HG02870 (cell line): ENCODE measurements around the gene OR2A1.
"Not testable (repeated sequence)": the region's sequence is repeated elsewhere in the genome, so short reads cannot be mapped to it uniquely, and the experiment has no call there.

ENCODE experiments used
- ATAC-seq: cut with Tn5 transposase; IDR thresholded peaks from one replicate; pipeline ENCODE4 v1.9.1; 2021; ENCODE audit warnings: mild to moderate bottlenecking, moderate library complexity; ENCODE audit not compliant: unreplicated experiment

OR2A1 gene

GRCh38 chr7:144323359-144323758, 11.1 kb downstream of the OR2A1 start:
- ATAC-seq = not testable (repeated sequence)

GRCh38 chr7:144325868-144326267, 13.6 kb downstream of the OR2A1 start:
- not testable (repeated sequence) for ATAC-seq

DNA sequence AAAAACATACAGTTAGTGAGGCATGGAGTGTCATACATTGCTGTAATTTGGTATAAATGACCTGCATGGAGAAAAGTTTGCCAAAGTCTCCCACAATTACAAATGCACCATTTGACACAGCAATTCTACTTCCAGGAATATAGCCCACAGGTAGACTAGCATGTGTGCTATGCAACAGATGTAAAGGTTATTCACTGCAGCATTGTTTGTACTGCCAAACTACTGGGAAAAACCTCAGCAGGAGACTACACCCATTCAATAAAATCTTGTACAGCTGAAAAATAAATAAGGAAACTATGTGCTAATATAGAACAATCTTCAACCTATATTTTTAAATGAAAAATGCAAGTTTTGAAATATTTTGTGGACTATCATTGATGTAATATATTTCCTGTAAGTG, 17.8 kb downstream of the OR2A1 start:
- not testable (repeated sequence) for ATAC-seq

GRCh38 chr7:144331221-144331995, 19.2 kb downstream of the OR2A1 start:
- ATAC-seq = not testable (repeated sequence)

GRCh38 chr7:144331996-144332288, 19.7 kb downstream of the OR2A1 start:
- ATAC-seq = not testable (repeated sequence)

GRCh38 chr7:144348625-144349024, 36.4 kb downstream of the OR2A1 start:
- peak; percentile 43 for ATAC-seq

DNA sequence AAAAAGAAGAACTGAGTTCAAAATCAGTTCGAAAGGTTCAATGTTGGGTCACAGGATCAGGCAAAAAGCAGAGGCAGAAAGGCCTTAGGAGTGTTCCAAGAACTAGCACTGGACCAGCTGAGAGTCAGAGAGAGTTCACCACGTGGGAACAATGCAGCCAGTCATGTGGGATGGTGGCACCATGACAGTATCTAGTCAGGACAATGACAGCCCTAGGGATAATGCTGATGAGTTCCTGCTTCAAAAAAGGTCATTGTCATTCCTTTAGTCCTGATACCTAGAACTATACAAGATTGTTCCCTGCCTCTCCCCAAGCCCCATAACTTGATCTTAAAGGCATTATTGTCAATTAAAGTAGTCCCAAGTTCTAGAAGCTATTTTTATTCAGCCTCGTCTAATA, 39.4 kb downstream of the OR2A1 start:
- ATAC-seq = not testable (repeated sequence)

DNA sequence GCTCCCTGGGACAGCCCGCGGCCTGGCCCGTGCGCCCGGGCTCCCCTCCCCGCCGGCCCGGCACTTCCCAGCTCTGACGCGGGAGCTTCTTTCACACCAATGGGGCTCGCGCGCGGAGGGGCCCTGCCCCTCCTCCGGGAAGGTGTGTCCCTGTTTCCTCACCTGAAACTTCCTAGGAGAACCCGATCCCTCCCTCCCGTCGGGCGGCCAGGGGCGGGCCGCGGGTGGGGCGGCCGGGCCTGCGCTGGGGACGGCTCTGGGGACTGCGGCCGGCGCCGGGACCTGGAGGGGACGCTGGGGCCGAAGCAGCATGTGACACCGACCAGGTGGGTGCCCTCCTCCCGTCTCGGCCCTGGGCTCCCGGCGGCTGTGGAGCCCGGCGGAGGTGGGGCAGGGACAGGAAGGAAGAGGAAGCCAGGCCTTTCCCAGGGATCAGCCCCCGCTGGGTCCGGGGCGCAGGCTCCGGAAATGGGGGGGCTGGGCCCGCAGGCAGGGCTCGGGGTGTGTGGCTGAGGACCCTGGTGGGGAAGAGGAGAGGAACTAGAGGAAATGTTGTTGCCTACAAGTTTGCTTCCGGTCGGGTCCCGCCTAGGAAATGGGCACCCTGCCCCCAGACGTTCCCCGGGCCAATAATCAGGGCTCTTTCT, 43.1 kb downstream of the OR2A1 start, which contains the start of gene ARHGEF5:
ARHGEF5 (plus strand) TSS at position 227 of the 647 bp plus-strand sequence. CDS start 7,268 bp downstream, outside the sequence.
- peak; percentile 72 for ATAC-seq

DNA sequence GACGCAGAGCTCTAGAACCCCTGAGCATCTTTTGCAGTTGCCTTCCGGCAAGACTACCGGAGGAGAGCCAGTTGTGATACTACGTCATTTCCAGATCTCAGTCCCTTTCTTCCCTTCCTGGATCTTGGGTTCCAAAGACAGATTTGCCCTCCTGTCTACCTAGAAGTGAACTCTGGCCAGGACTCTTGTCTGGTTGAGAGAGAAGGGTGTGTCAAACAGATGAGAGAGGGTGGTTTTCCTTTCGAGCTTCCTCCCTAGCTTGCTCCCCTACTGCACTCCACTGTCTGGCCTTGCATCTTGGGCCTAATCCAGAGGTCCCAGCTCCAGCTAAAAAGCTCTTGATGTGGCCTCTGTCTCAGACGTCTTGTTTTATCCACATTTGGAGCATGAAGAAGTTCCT, 44.0 kb downstream of the OR2A1 start:
- not testable (repeated sequence) for ATAC-seq

GRCh38 chr7:144356860-144357259, 44.6 kb downstream of the OR2A1 start:
- not testable (repeated sequence) for ATAC-seq

GRCh38 chr7:144362061-144362460, 49.8 kb downstream of the OR2A1 start:
- ATAC-seq = not testable (repeated sequence)

DNA sequence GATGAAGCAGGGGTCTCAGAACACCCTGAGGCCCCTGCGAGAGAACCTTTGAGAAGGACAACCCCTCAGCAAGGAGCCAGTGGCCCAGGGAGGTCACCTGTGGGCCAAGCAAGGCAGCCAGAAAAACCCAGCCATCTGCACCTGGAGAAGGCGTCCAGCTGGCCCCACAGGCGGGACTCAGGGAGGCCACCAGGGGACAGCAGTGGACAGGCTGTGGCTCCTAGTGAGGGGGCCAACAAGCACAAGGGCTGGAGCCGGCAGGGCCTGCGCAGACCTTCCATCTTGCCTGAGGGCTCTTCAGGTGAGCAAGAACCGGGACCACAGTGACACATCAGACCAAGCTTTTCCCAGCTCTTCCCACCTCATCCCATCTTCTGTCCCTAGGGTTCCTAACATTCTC, 53.3 kb downstream of the OR2A1 start:
- ATAC-seq = not testable (repeated sequence)

DNA sequence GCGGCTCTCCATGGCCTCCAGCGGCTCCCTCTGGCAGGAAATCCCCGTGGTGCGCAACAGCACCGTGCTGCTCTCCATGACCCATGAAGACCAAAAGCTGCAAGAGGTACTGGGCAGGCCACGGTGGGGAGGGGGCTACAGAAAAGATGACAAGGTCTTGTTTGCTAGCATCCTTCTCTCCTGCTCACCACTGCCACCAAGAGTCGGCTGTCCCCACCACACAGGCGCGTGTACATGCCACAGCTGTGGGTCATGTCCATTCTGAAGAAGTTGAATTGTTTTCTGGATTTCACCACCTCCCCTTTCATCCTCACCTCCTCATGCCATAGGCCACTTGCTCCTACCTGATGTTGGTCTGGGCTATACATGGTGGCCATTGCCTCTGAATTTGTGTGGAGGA, 55.0 kb downstream of the OR2A1 start:
- ATAC-seq = not testable (repeated sequence)

DNA sequence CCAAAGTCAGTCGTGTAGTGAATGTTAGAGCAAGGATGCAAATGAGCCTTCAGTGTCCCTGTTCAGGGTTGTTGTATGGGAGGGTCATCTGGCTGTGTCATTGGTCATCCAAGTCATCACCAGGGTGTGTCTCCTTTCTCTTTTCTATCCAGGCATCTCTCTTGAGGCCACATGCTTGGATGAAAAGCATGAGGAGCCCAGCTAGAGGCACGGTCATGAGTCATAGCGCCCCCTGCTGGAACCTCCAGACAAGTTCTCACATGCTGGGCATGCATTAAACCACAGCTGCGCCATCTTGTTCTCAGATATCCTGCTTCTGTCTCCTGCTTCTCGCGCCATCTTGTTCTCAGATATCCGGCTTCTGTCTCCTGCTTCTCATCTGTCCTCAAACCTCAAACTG, 57.0 kb downstream of the OR2A1 start:
- not testable (repeated sequence) for ATAC-seq
